H9 (cell line): ENCODE data around the gene ARFGAP2. TPM values are rescaled to one million over a fixed set of nuclear protein-coding genes. Genes with fewer than 3 reads are reported as not detected.

ENCODE experiments used
- DNase-seq: peaks from one replicate; pipeline ENCODE4 v3.0.0-alpha.2; 2017
- H2AFZ ChIP-seq: one replicate; pipeline ENCODE4 v1.6.1; 2013; ENCODE audit warnings: mild to moderate bottlenecking, low read length, control low read depth, moderate library complexity
- H2AK5ac ChIP-seq: 2 replicates; pipeline ENCODE4 v1.6.1; 2013; ENCODE audit warnings: low read length, control low read depth, mixed read lengths; ENCODE audit not compliant: insufficient read length
- H2BK120ac ChIP-seq: one replicate; pipeline ENCODE4 v1.6.1; 2013; ENCODE audit warnings: low read depth, mild to moderate bottlenecking, low read length, control low read depth, inconsistent platforms; ENCODE audit not compliant: poor library complexity, severe bottlenecking
- H2BK12ac ChIP-seq: 2 replicates; pipeline ENCODE4 v1.6.1; 2013; ENCODE audit warnings: low read length, control low read depth, mixed read lengths, low read depth; ENCODE audit not compliant: insufficient read length
- H2BK15ac ChIP-seq: 2 replicates; pipeline ENCODE4 v1.6.1; 2013; ENCODE audit warnings: low read depth, low read length, control low read depth
- H2BK20ac ChIP-seq: one replicate; pipeline ENCODE4 v1.6.1; 2013; ENCODE audit warnings: low read depth, mild to moderate bottlenecking, low read length, control low read depth, inconsistent platforms; ENCODE audit not compliant: poor library complexity, severe bottlenecking
- H2BK5ac ChIP-seq: 2 replicates; pipeline ENCODE4 v1.6.1; 2013; ENCODE audit warnings: low read length, control low read depth, mixed read lengths; ENCODE audit not compliant: insufficient read length
- H3K14ac ChIP-seq: 2 replicates; pipeline ENCODE4 v1.6.1; 2013; ENCODE audit warnings: low read length, control low read depth; ENCODE audit not compliant: insufficient read depth
- H3K18ac ChIP-seq: 2 replicates; pipeline ENCODE4 v1.6.1; 2013; ENCODE audit warnings: low read depth, mild to moderate bottlenecking, mixed read lengths, low read length, control low read depth; ENCODE audit not compliant: insufficient read length
- H3K23ac ChIP-seq: 2 replicates; pipeline ENCODE4 v1.6.1; 2013; ENCODE audit warnings: low read length, control low read depth, mixed read lengths, low read depth; ENCODE audit not compliant: insufficient read length
- H3K23me2 ChIP-seq: 2 replicates; pipeline ENCODE4 v1.6.1; 2013; ENCODE audit warnings: low read depth, mild to moderate bottlenecking, mixed read lengths, low read length, control low read depth; ENCODE audit not compliant: insufficient read length, poor library complexity, severe bottlenecking
- H3K27ac ChIP-seq: 2 replicates; pipeline ENCODE4 v1.5.1; 2013; ENCODE audit warnings: low read length, control low read depth, mixed read lengths, low read depth; ENCODE audit not compliant: insufficient read length
- H3K27me3 ChIP-seq: 2 replicates; pipeline ENCODE4 v1.6.1; 2013; ENCODE audit warnings: low read length, control low read depth, inconsistent platforms; ENCODE audit not compliant: insufficient read depth
- H3K4ac ChIP-seq: 2 replicates; pipeline ENCODE4 v1.6.1; 2013; ENCODE audit warnings: low read depth, mild to moderate bottlenecking, control low read depth, inconsistent platforms, low read length, moderate library complexity
- H3K4me1 ChIP-seq: 2 replicates; pipeline ENCODE4 v1.6.1; 2013; ENCODE audit warnings: low read length, control low read depth, inconsistent platforms; ENCODE audit not compliant: insufficient read depth
- H3K4me2 ChIP-seq: 2 replicates; pipeline ENCODE4 v1.6.1; 2013; ENCODE audit warnings: low read length, control low read depth, mixed read lengths; ENCODE audit not compliant: insufficient read length, insufficient read depth
- H3K56ac ChIP-seq: 2 replicates; pipeline ENCODE4 v1.6.1; 2013; ENCODE audit warnings: low read depth, mild to moderate bottlenecking, mixed read lengths, low read length, control low read depth; ENCODE audit not compliant: insufficient read length
- H3K79me1 ChIP-seq: 2 replicates; pipeline ENCODE4 v1.6.1; 2013; ENCODE audit warnings: low read depth, mild to moderate bottlenecking, moderate library complexity, low read length, control low read depth, inconsistent platforms; ENCODE audit not compliant: insufficient read depth, poor library complexity, severe bottlenecking
- H3K79me2 ChIP-seq: 2 replicates; pipeline ENCODE4 v1.6.1; 2013; ENCODE audit warnings: low read length, control low read depth, inconsistent platforms; ENCODE audit not compliant: insufficient read depth
- H3K9ac ChIP-seq: 2 replicates; pipeline ENCODE4 v1.6.1; 2013; ENCODE audit warnings: low read length, control low read depth, mixed read lengths; ENCODE audit not compliant: insufficient read length; ENCODE audit errors: extremely low read depth
- H3K9me3 ChIP-seq: one replicate; pipeline ENCODE4 v1.6.1; 2013; ENCODE audit warnings: low read depth, low read length, inconsistent platforms; ENCODE audit not compliant: control insufficient read depth
- H3T11ph ChIP-seq: one replicate; pipeline ENCODE4 v1.6.1; 2013; ENCODE audit warnings: mild to moderate bottlenecking, low read length, control low read depth, inconsistent platforms
- H4K20me1 ChIP-seq: one replicate; pipeline ENCODE4 v1.6.1; 2013; ENCODE audit not compliant: control insufficient read depth, insufficient read length, insufficient read depth
- H4K5ac ChIP-seq: 2 replicates; pipeline ENCODE4 v1.6.1; 2013; ENCODE audit warnings: low read depth, mild to moderate bottlenecking, mixed read lengths, low read length, control low read depth; ENCODE audit not compliant: insufficient read length
- H4K8ac ChIP-seq: replicated peaks from 2 replicates; pipeline ENCODE4 v1.6.1; 2013; ENCODE audit warnings: low read length, control low read depth, mixed read lengths, low read depth; ENCODE audit not compliant: insufficient read length
- H4K91ac ChIP-seq: 2 replicates; pipeline ENCODE4 v1.6.1; 2013; ENCODE audit warnings: low read depth, mild to moderate bottlenecking, moderate library complexity, mixed read lengths, low read length, control low read depth; ENCODE audit not compliant: insufficient read length
- H3K27ac Mint-ChIP-seq, 3 experiments: 2 replicates in 2 of 3; 3 replicates in 1 of 3; pipeline ENCODE4 v1.8.0; 2020 to 2021; ENCODE audit warnings: mixed read lengths in 3 of 3, mild to moderate bottlenecking in 1 of 3, moderate library complexity in 1 of 3
- H3K27me3 Mint-ChIP-seq: 2 replicates; pipeline ENCODE4 v1.8.0; 2021; ENCODE audit warnings: low read depth, mild to moderate bottlenecking, moderate library complexity, mixed read lengths
- H3K36me3 Mint-ChIP-seq, 3 experiments: 2 replicates in 2 of 3; 3 replicates in 1 of 3; pipeline ENCODE4 v1.8.0; 2020 to 2021; ENCODE audit warnings: low read depth in 3 of 3, mixed read lengths in 3 of 3; ENCODE audit not compliant: insufficient read depth in 1 of 3
- H3K4me1 Mint-ChIP-seq, 2 experiments: 2 replicates each; pipeline ENCODE4 v1.8.0; 2020; ENCODE audit warnings: mixed read lengths in 2 of 2
- H3K4me3 Mint-ChIP-seq, 2 experiments: 2 replicates in 1 of 2; 3 replicates in 1 of 2; pipeline ENCODE4 v1.8.0; 2020 to 2021; ENCODE audit warnings: mild to moderate bottlenecking in 2 of 2, mixed read lengths in 2 of 2, moderate library complexity in 1 of 2
- H3K9me3 Mint-ChIP-seq, 2 experiments: 2 replicates in 1 of 2; 3 replicates in 1 of 2; pipeline ENCODE4 v1.8.0; 2020; ENCODE audit warnings: mild to moderate bottlenecking in 2 of 2, mixed read lengths in 2 of 2, moderate library complexity in 1 of 2
- WGBS: extraction: QIAGEN DNeasy Blood & Tissue Kit; methylation state at CpG from one replicate; pipeline ENCODE4 v1.1.7; 2013; ENCODE audit warnings: missing lambda C conversion rate, low lambda C conversion rate, mixed read lengths; ENCODE audit not compliant: insufficient read length; ENCODE audit errors: extremely low coverage; 5-methylcytosine and 5-hydroxymethylcytosine counted together
- total RNA-seq: library from RNA; stranded (reverse); gene quantifications from 2 replicates; pipeline ENCODE4 v1.2.1, GENCODE V29; 2021
- TF ChIP-seq, protein P1 (sequence below): fragments of 200-600 bp; sonication (generic); conservative IDR thresholded peaks from 3 replicates; pipeline ENCODE4 v1.8.0; 2021; ENCODE audit warnings: antibody characterized with exemption, mild to moderate bottlenecking

ARFGAP2 gene
- total RNA-seq, 1 experiment from 2014 or later: 72.3 TPM

- H3T11ph ChIP-seq: no peak overlapping the region
- no peaks in the 10 kb centered on the region for H4K20me1 ChIP-seq
- no peak overlapping the region for H2BK20ac ChIP-seq
- H3K4me1 Mint-ChIP-seq: peaks cover 9% of the 10 kb centered on the region in 2 experiments
- no peak overlapping the region for H3K14ac ChIP-seq
- H3K36me3 Mint-ChIP-seq: peaks cover 1 to 73% (median 73%) of the 10 kb centered on the region in 3 experiments; a peak in 4 of 7 replicates
- no peak overlapping the region for H3K18ac ChIP-seq
- DNase-seq: no peak
- H3K9ac ChIP-seq: no peak overlapping the region
- no peak overlapping the region for H3K27ac Mint-ChIP-seq
- H4K91ac ChIP-seq: no peak overlapping the region
- no peak overlapping the region for H3K4me2 ChIP-seq
- TF ChIP-seq, protein P1, sequence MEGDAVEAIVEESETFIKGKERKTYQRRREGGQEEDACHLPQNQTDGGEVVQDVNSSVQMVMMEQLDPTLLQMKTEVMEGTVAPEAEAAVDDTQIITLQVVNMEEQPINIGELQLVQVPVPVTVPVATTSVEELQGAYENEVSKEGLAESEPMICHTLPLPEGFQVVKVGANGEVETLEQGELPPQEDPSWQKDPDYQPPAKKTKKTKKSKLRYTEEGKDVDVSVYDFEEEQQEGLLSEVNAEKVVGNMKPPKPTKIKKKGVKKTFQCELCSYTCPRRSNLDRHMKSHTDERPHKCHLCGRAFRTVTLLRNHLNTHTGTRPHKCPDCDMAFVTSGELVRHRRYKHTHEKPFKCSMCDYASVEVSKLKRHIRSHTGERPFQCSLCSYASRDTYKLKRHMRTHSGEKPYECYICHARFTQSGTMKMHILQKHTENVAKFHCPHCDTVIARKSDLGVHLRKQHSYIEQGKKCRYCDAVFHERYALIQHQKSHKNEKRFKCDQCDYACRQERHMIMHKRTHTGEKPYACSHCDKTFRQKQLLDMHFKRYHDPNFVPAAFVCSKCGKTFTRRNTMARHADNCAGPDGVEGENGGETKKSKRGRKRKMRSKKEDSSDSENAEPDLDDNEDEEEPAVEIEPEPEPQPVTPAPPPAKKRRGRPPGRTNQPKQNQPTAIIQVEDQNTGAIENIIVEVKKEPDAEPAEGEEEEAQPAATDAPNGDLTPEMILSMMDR: no peak
- H3K56ac ChIP-seq: no peak overlapping the region
- no peaks in the 10 kb centered on the region for H3K27me3 Mint-ChIP-seq
- H3K4ac ChIP-seq: no peak overlapping the region
- H2BK15ac ChIP-seq: no peak overlapping the region
- no peak overlapping the region for H2AK5ac ChIP-seq
- H2AFZ ChIP-seq: no peak overlapping the region
- H3K23ac ChIP-seq: no peak overlapping the region
- no peak overlapping the region for H2BK12ac ChIP-seq
- H3K4me1 ChIP-seq: no peaks in the 10 kb centered on the region
- H3K4me3 Mint-ChIP-seq: no peak overlapping the region
- H3K23me2 ChIP-seq: no peaks in the 10 kb centered on the region
- no peaks in the 10 kb centered on the region for H3K27me3 ChIP-seq
- no peak overlapping the region for H4K5ac ChIP-seq
- H2BK120ac ChIP-seq: no peak overlapping the region
- no peak overlapping the region for H4K8ac ChIP-seq
- no peak overlapping the region for H2BK5ac ChIP-seq
- H3K9me3 ChIP-seq: no peaks in the 10 kb centered on the region
- no peaks in the 10 kb centered on the region for H3K79me2 ChIP-seq
- H3K79me1 ChIP-seq: no peaks in the 10 kb centered on the region
- WGBS: no CpG with 5 or more reads among the region's 2 CpGs
- H3K27ac ChIP-seq: no peak overlapping the region
- no peaks in the 10 kb centered on the region for H3K9me3 Mint-ChIP-seq
Observed at GRCh38 chr11:47222696-47223095, 46.0 kb upstream of the ARFGAP2 start.
